GM18517 (cell line): Measurements from ENCODE around the gene TRPM2.

ENCODE experiments used
- ATAC-seq: cut with Tn5 transposase; IDR thresholded peaks from one replicate; pipeline ENCODE4 v1.9.1; 2021; ENCODE audit warnings: mild to moderate bottlenecking, moderate library complexity; ENCODE audit not compliant: unreplicated experiment

The TRPM2 gene

GRCh38 chr21:44455524-44456213, 102.2 kb downstream of the TRPM2 start:
- ATAC-seq = no peak

- ATAC-seq = no peak
Measured at GRCh38 chr21:44456214-44456914, 102.9 kb downstream of the TRPM2 start.

- no peak for ATAC-seq
Measured at GRCh38 chr21:44456915-44457736, 103.7 kb downstream of the TRPM2 start.

- no peak for ATAC-seq
Measured at GRCh38 chr21:44458971-44459711, 105.7 kb downstream of the TRPM2 start.

- ATAC-seq = no peak
Measured at GRCh38 chr21:44459712-44460440, 106.5 kb downstream of the TRPM2 start.

- ATAC-seq = no peak
Measured at GRCh38 chr21:44460441-44460755, 107.0 kb downstream of the TRPM2 start.

GRCh38 chr21:44461005-44461404, 107.6 kb downstream of the TRPM2 start:
- ATAC-seq = no peak

- no peak for ATAC-seq
Measured at GRCh38 chr21:44461464-44462001, 108.1 kb downstream of the TRPM2 start.

- no peak for ATAC-seq
Measured at GRCh38 chr21:44462086-44462833, 108.8 kb downstream of the TRPM2 start.

GRCh38 chr21:44462834-44463200, 109.4 kb downstream of the TRPM2 start:
- no peak for ATAC-seq

- no peak for ATAC-seq
Measured at GRCh38 chr21:44463724-44464123, 110.3 kb downstream of the TRPM2 start.

- no peak for ATAC-seq
Measured at GRCh38 chr21:44464351-44464750, 110.9 kb downstream of the TRPM2 start.

- ATAC-seq = no peak
Measured at GRCh38 chr21:44466351-44466954, 113.0 kb downstream of the TRPM2 start.

GRCh38 chr21:44466996-44467858, 113.8 kb downstream of the TRPM2 start:
- no peak for ATAC-seq

- ATAC-seq = no peak
Measured at GRCh38 chr21:44467859-44468195, 114.4 kb downstream of the TRPM2 start.

GRCh38 chr21:44471341-44471740, 117.9 kb downstream of the TRPM2 start:
- no peak for ATAC-seq

GRCh38 chr21:44471996-44472395, 118.6 kb downstream of the TRPM2 start:
- ATAC-seq = no peak

GRCh38 chr21:44473915-44474555, 120.6 kb downstream of the TRPM2 start:
- no peak for ATAC-seq
